GM18502 (cell line): ENCODE results near the gene ZCCHC14.
"Not testable (repeated sequence)": the region's sequence is repeated elsewhere in the genome, so short reads cannot be mapped to it uniquely, and the experiment has no call there.

Source experiments
- ATAC-seq: cut with Tn5 transposase; IDR thresholded peaks from one replicate; pipeline ENCODE4 v1.9.1; 2021; ENCODE audit warnings: mild to moderate bottlenecking; ENCODE audit not compliant: unreplicated experiment, poor library complexity

Gene ZCCHC14

DNA sequence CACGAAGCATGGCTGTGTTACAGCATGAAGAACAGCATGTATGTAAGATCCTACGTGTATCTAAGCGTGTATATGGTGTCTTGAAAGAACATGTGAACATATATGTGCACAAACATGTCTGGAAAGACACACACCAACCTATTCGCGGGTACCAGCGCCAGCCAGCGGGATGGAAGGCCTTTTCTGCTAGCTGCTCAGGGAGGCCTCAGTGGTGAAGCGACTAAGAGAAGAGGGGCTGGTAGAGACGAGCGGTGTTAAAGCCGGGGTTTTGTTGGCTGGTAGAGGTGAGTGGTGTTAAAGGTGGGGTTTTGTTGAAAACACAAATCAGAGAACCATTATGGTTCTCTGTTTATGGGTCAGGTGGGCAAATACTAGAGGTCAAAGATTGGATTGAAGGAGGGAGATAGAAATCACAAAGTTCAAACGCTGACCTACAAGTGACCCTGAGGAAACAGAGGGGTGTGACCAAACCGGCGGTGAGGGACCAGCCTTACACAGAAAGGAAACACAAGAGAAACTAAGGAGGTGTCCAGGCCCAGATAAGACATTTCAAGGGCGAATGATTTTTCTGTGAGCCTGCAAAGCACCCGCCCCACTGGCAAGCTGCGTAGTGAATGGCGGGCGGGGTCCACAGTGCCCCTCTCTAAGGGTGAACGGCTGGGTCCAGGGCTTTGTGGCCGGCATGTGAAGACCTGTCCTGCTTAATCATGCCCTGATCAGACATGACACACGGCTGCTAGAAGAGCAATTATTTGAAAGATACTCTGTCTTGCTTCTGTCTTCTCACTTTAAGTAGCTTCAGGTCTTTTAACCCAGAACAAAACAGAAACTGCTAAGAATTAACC lies 8.1 kb downstream of the ZCCHC14 start:
- ATAC-seq, result no peak

DNA sequence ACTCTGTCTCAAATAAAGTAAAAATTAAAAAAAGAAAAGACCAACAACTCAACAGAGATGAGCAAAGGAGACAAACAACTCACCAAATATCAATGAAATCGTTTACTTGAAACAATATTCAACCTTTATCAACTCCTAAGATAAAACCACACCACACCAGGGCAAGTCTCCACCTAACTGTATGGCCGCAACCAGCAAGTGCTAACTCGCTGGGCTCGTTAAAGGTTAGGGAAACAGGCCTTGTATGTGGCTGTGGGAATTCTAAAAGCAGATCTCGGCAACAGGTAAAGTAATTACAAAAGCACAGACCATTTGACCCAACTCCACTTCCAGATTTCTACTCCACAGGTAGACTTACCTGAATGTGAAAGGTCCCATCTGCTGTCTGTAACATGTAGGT lies 9.3 kb downstream of the ZCCHC14 start:
- ATAC-seq, result no peak

DNA sequence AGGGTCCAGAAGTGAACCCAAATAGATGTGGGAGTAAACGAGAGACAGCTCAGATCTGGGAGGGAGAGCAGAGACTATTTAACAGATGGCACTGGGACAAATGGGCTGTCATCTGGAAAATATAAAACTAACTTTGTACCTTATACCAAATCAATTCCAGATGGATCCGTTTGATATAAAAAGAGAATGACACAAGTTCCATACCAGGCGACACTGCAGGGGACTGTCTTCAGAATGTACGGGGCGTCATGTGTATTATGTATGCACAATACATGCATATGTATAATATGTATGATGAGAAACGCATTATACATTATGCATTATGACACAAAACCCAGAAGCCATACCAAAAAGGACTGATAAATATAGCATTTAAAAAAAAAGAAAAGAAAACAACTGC lies 10.2 kb downstream of the ZCCHC14 start:
- not testable (repeated sequence) for ATAC-seq

DNA sequence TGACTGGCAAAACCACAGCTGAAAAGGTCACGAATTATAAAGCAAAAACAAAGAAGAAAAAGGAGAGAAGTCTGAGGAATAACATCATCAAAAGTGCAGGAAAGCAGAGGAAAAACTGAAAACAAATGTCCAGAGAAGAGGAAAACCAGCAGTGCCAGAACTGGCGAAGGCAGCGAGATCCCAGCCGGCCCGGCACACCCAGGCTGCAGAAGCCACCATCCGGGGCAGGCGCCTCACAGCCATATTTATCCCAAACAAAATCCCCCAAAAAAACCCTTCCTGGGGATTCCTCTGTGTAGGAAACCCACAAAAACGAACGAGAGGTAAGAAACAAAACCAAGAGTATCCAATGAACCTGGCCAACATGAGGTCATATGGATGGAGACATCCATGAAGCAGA lies 10.6 kb downstream of the ZCCHC14 start:
- no peak for ATAC-seq

DNA sequence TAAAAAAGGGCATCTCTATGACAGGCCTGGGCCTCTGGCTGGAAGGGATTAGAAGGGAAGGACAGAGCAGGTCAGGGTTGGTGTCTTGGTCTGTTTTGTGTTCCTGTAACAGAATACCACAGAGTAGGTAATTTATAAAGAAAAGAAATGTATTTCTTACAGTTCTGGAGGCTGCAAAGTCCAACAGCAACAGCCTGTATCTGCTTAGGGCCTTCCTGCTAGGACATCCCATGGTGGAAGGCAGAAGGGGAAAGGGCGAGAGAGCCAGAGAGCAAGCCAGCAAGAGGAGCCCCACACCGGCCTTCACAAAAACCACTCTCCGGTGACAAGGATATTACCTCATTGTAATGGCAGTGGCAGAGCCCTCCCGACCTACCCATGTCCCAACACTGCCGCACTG lies 11.1 kb downstream of the ZCCHC14 start:
- ATAC-seq, result not testable (repeated sequence)

DNA sequence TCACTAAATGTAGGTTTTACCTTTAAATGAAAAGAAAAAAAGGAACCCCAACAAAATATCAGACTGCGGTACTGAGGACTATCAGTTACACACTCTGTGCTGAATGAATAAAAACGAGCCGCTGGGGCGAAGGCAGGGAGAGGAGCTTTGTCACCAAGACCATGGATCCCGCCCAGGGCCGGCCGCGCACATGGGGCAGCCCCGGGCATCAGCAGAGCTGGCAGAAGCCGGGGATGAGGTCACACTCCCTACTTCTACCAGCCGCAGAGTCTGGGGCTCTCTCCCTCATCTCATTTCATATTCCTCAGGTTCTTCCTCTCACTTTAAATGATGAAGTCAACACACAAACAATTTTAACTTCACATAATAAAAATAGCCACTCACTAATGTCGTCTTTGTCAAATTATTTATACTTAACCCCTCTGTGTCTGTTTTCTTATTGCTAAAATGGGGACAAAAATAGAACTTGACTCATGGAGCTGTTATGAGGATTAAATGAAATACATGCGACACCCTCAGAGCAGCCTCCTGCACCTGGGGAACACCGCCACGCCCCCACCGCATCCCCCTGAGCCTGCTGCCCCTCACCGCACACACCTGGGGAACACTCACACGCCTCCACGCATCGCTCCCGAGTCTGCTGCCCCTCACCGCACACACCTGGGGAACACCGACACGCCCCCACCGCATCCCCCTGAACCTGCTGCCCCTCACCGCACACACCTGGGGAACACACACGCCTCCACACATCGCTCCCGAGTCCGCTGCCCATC lies 15.4 kb downstream of the ZCCHC14 start:
- not testable (repeated sequence) for ATAC-seq

DNA sequence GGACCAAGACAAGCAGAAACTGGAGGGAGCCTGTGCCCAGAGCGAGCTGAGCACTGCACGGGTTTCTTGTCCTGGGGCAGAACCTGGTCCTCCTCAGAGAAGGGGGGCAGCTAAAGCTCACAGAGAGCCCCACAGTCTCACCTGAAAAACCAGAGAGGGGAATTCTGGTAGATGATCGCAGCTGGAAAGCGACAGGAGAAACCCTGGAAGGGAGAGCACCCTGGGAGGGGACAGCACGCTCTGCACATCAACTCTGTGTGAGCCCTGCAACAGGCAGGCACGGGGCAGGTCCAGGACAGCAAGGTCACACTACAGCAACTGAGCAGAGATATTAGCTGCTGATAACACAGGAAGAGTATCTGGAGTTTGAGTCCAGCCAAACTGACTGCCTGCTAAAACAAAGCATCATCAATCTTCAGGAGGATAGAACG lies 18.2 kb downstream of the ZCCHC14 start:
- ATAC-seq, result no peak

DNA sequence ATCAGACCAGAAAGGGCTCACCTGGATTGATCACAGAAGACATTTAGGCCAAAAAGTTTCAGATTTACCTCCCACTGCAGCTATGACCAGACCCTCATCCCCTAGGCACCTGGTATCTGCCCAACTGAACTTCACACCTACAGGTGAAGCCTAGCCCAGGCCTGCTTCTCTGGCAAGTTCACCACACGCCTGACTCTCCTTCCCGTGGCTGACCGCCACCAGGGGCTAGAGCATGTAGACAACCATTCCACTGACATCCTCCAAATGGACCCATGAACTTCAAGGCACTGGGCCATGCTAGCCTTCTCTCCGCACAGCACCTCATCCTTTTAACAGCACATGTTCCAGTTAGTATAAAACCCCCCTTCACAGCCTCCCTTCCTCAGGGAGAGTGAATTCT lies 18.8 kb downstream of the ZCCHC14 start:
- ATAC-seq, result no peak

DNA sequence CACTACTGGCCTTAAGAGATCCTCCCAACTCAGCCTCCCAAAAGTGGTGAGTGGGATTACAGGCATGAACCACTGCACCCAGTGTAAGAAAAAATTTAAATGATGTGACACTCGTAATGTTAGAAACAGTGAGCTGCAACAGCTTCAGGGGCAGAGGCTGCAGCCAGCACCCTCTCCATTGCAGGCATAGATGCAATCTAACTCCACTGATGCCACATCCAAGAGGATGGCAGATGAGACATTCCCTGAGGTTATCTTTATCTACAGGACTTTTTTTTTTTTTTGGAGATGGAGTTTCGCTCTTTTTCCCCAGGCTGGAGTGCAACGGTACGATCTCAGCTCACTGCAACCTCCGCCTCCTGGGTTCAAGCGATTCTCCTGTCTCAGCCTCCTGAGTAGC lies 19.9 kb downstream of the ZCCHC14 start:
- no peak for ATAC-seq

DNA sequence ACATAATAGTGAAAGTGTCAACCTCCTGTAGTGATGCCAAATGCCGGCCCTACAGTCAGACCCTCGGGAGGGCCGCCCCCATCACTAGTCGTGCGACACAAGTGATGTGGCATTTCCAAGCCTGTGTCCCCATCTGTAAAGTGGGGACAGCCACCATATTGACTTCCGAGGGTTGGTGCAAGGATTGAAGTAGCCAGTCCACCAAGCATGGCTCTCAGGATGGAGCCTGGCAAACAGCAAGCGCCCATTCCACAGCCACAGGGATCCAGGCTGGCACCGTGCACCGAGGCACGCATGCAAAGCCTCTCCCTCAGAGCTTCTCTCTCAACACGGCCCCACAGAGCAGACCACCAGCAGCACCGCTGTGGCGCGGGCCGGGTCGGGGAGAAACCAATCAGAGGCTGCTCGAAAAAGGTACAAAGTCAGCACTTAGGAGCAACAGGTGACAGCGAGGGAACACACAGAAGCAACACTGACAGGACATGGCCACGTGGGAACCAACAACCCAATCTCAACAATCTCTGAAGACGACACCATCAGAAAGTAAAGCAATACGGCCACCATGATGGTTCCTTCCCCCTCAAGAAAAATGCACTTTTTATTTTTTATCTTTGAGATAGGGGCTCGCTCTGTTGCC lies 20.6 kb downstream of the ZCCHC14 start:
- no peak for ATAC-seq

DNA sequence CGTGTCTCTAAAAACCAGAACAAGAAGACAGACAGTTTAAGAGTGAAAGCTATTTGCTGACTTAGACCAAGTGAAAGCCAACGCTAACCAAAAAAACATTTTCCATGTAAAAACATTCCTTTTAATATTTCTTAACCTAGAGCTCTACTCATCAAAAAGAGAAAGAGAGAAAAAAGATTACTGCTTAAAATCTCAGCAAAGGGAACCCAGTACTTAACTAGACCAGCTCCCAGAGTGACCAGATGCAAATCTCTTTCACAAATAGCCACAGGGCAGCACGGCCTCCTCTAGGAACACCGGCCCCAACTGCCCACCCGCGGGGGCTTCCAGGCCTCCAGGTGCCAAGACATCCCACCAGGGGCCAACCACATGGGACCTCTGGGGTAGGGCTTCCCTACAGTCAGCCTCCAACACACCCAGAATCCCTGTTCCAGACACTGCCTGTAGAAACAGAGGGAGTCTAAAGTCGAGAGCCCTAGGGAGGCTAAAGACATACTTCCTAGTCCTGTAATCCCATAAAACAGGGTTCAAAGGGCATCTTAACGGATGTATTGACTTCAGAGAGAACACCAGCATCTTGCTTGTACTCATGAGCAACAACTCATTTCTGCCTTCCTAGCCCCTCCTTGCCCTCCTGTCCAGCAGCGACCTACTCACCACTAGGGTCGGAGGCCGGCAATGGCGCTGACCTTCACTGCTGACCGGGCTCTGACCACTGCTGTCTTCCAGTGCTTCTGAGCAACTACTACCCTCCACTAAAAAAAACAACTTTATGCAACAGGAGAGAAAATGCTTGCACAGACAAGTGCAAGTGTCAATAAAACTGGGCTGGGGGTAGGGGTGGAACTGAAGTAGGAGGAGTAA lies 21.3 kb downstream of the ZCCHC14 start:
- no peak for ATAC-seq

DNA sequence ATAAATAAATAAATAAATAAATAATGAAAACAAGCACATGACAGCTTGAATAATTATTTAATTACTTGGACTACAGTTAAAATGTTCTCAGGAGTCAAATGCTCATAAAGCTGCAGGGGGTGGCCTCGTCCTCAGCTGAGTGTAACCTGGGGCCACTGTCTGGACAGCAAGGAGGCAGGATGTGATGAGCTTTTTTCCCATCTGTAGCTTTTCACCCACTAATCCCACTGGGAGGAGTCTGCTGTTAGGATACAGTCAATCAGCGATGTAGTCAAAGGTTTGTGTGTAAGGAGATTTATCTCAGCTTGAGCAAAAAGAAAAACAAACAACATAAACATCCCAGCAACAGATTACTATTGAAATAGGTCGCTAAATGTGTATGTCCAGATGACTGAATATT lies 22.5 kb downstream of the ZCCHC14 start:
- no peak for ATAC-seq

DNA sequence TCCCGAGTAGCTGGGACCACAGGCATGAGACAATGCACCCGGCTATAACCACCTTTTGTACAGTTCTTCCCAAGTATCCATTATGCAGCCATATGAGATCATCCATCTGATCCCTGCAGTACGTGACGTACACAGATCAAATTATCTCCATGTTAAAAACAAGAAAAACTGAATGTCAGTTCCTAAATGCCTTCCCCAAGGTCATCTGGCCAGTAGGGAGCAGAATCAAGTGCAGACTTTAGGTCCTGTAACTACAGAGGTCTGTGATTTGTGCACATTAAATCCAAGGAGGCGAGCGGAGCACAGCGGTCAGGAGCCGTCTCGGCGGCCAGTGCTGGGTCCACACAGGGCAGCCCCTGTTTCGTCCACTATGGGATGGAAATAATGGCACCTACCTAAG lies 23.7 kb downstream of the ZCCHC14 start:
- ATAC-seq, result no peak

DNA sequence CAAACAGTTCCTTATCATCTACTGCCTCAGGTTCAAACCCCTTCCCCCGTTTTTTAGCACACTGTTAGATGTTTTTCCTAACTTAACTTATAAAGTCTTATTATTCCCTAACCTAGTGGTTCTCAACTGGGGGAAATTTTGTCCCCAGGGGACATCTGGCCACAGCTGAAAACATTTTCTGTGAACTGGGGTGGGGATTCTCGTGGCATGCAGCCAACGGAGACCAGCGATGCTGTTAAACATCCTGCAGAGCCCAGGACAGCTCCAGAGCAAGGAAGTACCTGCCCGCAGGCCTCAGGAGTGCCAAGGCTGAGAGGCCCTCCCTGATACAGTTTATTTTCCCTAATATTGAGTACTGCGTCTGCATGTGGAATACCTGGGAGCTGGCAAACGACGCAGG lies 24.3 kb downstream of the ZCCHC14 start:
- no peak for ATAC-seq

DNA sequence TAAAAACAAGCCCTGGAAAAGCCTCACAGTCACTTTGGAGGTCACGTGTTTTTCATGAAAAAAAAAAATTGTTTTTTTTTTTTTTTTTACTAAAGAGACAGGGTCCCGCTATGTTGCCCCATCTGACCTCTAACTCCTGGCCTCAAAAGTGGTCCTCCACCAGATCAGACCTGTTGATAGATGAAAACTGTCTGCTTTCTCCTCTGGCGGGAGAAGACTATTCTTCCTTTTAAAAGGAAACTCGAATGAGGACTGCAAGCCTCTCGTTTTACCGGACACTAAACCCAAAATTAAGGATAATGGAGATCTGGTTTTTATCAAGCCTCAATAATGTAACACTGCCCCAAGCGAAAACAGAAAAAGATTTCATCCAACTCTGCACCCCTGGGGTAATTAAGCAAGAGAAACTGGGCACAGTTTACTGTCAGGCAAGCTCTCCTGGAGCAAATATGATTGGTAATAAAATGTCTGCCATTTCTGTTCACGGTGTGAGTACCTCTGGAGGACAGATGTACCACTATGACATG lies 25.8 kb downstream of the ZCCHC14 start:
- no peak for ATAC-seq

DNA sequence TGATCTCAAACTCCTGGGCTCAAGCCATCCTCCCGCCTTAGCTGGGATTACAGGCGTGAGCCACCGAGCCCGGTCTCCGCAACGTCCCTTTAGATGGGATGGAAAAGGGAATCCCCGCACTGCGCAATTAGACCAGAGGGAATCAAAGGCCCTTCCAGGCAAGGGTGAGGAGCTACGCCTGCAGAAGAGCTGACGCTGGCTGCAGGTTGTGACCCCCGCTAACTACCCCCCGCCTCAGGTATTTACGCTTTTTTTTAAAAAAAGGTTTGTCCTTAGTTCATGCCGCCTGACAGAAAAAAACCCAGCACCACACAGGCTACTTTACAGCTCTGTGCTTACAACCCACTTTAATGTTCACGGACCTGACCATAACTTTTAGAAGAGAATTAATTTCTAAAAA lies 26.9 kb downstream of the ZCCHC14 start:
- ATAC-seq, result no peak

DNA sequence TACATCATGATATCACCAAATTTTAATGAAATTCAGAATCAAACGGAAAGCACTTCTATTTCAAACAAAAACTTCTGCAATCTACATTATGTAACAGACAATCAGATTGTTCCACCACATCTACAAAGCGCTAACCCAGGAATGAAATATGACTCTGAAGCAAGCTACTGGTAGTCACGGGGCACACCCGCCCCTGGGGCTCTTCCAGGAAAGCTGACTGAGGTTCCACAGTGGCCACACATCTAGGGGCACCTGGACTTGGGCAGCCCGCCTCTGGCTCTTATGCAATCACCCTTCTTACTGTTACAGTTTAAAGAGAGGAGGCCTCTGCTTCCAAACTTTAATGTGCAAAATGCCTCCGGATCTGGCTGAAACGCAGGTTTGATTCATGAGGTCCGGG lies 27.5 kb downstream of the ZCCHC14 start:
- no peak for ATAC-seq

DNA sequence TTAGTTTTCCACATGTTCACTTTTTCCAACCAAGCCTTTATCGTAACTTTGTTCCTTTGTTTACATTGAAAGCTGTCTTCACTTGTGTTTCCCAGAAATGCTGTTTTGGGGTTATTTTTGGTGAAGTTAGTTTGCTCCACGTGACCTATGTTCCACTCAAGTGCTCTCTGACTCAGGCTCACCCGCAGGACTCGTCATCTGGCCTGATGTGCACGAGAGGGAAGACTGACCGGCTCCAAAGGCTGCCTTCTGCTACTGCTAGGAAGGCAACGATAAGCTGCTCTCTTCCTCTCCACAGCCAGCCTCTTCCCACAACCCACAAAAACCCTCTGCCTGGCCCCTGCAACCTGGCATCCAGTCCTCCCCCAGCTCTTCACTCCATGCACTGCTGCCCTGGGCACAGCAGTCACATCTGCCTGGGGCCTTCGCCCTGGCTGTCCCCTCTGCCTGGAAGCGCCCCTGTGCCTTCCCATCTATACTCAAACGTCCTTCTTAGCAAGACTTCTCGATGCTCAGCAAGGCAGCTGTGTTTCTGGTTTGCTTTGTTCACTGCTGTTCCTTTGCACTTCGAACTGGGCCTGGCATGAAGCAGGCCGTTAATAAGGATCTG lies 28.0 kb downstream of the ZCCHC14 start:
- no peak for ATAC-seq
